Measurements from ENCODE around the gene NEK4.

The NEK4 gene

DNA sequence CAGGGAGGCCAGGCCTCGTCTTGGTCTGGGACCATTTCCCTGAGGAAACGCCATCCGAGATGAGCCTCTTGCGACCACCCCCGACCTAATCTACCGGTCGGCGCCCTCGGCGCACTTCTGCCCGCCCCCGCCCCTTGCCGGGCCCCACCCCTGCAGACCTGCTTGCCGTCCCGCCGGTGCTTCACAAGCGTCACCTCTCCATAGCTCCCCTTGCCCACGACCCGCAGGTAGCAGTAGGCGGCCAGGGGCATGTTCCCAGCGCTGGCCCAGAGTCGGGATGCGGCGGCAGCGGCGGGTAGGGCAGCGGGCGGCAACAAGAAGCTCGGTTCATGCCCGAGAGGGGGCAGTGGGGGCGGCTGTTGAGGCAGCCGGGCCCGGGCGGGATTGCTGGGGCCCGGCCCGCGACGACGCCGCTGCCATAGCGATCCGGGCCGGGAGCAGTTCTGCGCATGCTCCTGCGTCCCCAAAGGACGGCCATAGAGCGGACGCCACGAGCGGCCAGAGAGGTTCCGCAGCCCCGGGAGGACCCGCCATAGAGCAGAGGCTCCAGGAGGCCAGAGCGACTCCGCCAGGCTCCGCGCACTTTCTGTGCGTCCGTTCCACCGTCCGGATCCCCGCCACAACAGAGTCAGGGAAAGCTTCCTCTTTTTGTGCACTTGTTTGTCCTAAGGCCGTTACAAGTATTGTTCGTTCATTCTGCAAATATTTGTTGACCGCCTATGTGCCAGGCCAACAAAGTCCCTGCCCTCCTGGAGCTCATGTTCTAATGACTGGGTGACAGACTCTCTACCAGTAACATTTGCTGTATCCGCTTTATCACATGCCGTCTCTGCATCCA lies at the start of gene NEK4:
Gene NEK4, minus strand, starts transcription at position 445 of the 838 bp plus-strand sequence. Its CDS starts 194 bp downstream, at position 251.
- TF ChIP-seq GATA2 (IDR thresholded peaks at IDR 0.05; ENCODE audit: low read depth, low read length) (no peak), GATA3 (IDR thresholded peaks at IDR 0.05; ENCODE audit: low read depth, low read length) (no peak)

DNA sequence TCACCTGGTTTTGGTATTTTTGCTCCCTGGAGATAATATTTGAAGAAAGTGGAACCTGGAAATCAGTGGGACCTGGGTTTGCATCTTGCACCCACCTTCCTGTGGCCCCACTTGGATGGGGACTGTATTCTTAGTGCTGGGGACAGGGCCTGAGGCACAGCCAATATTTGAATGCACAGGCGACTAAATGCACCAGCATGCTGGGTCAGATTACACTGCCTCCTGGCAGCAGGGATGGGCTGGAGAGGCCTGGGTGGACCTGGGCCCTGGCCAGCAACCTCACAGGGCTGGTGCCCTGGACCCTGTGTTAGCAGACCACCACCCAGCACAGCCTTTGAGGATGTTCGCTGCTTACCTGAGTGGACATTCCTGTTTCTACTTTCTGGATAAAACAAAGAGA lies 49.2 kb upstream of the NEK4 start:
- TF ChIP-seq GATA2 (IDR thresholded peaks at IDR 0.05; ENCODE audit: low read depth, low read length) (no peak), GATA3 (IDR thresholded peaks at IDR 0.05; ENCODE audit: low read depth, low read length) (no peak)

DNA sequence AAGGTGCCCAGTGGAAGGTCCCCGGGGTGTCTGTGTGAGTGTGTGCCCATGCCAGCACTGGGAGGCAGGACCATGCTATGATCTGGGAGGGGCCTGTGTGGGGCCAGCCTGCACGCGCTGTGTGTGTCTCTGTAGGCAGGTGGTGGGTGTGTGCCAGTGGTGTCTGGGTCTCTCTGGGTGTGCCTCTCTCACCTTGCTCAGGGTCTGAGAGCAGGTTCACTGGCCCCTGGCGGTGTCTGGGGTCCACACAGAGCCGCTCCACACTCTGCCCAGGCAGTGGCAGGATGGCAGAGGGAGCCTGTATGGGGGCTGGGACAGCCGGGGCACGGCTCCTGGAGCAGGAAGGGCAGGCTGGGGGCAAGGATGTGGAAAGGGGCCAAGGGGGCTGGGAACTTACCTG lies 47.1 kb upstream of the NEK4 start:
- TF ChIP-seq GATA3 (IDR thresholded peaks at IDR 0.05; ENCODE audit: low read depth, low read length) (no peak), GATA2 (IDR thresholded peaks at IDR 0.05; ENCODE audit: low read depth, low read length) (no peak)

DNA sequence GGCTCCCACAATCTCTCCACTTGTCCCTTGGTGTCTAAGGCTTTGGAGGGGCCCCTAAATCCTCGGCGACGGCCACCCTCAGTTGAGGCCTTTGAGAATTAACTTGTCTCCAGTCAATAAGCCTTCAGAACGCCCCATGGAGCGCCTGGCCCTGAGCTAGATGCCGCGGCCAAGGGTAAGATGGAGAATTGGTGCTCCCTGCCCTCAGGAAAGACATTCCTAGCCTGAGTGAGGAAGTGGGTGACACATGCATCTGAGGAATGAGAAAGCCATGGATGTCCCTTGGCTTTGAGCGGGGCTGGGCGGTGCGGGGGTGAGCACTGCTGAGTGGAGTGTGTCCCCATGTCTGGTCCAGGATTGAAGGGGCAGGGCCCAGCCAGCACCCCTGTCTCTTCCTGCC lies 46.5 kb upstream of the NEK4 start:
- TF ChIP-seq GATA2 (IDR thresholded peaks at IDR 0.05; ENCODE audit: low read depth, low read length): no peak
- TF ChIP-seq GATA3 (IDR thresholded peaks at IDR 0.05; ENCODE audit: low read depth, low read length): no peak

DNA sequence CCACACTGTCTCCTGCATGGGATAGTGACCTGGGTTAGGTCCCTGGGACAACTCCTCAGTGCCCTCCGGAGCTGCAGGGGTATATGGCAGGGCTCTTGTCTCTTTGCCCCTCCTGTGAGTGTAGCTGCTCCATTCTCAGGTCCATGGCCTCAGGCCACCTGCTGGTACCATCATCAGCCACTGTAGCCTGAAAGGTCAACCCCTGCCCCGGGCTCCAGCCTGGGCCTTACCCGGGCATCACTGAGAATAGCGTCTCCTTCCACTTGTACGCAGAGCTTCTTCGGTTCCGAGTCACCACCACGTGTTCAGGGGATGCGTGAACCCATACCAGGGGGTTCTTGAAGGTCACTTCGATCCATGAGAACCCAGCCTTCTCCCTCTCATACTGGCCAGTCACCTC lies 45.9 kb upstream of the NEK4 start:
- TF ChIP-seq GATA3 (IDR thresholded peaks at IDR 0.05; ENCODE audit: low read depth, low read length): no peak
- no peak for TF ChIP-seq GATA2 (IDR thresholded peaks at IDR 0.05; ENCODE audit: low read depth, low read length)

DNA sequence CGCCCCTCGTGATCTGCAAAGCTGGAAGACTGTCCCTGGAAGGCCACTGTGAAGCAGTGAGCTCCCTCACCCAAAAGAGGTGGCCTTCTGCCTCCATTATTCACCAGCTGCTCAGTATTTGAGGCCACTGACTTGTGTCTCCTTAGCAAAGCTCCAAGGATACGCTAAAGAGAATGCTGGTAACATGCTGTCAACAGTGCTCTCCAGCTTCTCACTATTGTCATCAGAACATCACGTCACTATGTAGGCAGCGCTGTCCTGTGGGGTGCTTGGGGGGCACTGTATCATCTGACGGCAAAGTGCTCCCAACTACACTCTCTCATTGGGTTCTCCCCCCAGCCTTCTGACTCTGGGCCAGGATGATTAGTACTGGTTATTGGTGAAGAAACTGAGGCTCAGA lies 45.5 kb upstream of the NEK4 start:
- TF ChIP-seq GATA2 (IDR thresholded peaks at IDR 0.05; ENCODE audit: low read depth, low read length): no peak
- TF ChIP-seq GATA3 (IDR thresholded peaks at IDR 0.05; ENCODE audit: low read depth, low read length): no peak

DNA sequence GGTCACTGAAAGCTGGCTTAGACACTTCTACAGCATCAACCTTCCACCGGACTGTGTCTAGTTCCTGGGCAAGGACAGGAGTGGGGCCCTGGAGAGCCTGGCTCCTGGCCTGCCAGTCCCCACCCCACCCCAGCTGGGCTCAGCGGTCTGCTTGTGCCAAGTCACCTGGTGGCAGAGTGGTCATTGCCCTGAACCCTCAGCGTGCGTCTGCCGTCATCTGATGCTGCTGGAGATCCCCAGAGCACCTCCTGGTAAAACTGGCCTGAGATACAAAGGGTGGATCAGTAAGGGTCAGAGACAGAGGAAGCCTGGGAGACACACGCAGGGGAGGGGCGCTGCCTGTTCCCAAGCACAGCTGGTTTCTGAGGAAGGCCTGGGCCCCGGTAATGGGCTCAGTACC lies 43.1 kb upstream of the NEK4 start:
- TF ChIP-seq GATA2 (IDR thresholded peaks at IDR 0.05; ENCODE audit: low read depth, low read length): no peak
- TF ChIP-seq GATA3 (IDR thresholded peaks at IDR 0.05; ENCODE audit: low read depth, low read length): no peak

DNA sequence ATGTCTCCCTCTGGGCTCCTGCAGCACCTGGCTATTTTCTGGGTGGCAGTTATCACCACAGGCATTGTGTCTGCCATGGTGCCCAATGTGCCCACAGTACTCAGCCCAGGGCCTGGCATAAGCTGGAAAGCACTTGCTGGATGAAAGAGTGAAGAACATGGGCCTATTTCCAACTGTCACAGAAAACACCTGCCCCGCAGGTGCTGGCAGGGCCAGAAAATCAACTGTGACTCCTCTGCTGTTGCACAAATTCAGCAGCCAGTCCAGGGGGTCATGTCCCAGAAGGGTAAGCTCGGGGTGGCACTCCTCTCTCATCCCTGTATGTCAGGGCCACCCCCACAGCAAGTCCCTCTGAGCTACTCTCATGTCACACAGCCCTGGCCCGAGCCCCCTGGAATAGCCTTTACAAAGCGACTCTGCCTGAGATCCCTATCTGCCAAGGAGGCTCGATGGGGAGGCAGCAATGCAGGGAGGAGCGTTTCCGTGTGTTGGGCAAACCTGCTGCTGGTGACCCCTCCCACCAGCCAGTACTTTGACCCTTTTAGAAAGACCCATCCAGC lies 40.8 kb upstream of the NEK4 start:
- no peak for TF ChIP-seq GATA3 (IDR thresholded peaks at IDR 0.05; ENCODE audit: low read depth, low read length)
- TF ChIP-seq GATA2 (IDR thresholded peaks at IDR 0.05; ENCODE audit: low read depth, low read length): no peak

DNA sequence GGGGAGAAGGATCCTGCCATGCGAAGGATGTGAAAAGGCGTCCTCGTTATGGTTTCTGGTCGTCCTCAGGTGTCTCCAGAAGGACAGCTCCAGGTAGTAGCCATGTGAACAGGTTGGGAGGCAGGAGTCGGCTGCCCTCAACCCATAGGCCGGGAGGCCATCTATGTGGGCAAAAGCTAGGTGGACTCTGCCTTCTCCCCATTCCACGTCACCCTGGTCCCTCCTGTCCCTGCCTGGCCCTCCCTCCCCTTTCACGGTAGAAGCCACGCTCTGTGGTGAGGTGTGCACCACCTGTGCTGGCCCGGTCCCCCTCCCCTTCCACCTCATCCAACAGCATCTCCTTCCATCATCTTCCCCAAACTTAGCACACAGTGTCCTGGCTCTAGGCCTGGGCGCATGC lies 40.2 kb upstream of the NEK4 start:
- no peak for TF ChIP-seq GATA3 (IDR thresholded peaks at IDR 0.05; ENCODE audit: low read depth, low read length)
- no peak for TF ChIP-seq GATA2 (IDR thresholded peaks at IDR 0.05; ENCODE audit: low read depth, low read length)

DNA sequence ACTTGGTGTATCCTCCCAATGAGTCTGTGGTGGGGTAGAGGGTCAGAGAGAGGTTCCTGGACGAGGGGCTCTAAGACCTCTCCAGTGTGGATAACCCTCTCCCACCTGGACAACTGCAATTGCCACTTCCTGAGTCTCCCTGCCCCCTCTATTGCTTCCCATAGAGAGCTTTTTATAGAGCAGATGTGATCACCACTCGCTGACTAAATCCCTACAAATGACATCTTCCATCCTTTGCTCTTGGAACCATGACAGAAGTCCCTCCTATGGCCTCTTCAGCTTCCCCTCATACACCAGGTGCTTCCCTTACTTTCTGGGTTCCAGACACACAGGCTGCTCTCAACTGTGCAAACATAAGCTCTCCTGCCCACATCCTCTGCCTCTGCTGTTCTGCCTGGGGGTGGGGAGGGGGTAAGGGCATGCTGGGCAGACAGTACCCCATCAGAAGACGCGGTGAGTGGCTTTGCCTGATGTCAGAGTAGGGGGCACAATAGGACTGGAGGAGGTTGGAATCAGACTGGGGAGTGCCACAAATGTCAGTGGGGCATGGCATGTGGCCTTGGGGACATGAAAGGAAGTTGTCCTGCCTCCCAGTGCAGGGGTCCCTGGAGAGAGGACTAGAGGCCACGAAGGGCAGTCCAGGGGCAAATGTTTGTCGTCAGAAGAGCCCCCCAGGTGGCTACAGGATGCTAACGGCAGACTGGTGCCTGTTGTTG lies 39.1 kb upstream of the NEK4 start:
- TF ChIP-seq GATA3 (IDR thresholded peaks at IDR 0.05; ENCODE audit: low read depth, low read length) (no peak), GATA2 (IDR thresholded peaks at IDR 0.05; ENCODE audit: low read depth, low read length) (no peak)

DNA sequence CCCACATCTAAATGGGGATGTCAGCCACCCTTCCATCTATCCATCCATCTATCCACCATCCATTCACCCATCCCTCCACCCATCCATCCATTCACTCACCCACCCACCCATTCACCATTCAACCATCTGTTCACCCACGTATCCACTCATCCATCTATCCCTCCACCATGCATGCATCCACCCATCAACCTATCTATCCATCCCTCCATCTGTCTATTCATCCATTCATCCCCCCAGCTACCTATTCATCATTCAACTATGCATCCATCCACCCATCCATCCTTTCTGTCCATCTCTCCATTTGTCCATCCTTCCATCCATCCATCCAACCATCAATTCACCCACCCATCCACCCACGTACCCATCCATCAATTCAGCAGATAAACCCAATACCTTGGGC lies 38.4 kb upstream of the NEK4 start:
- no peak for TF ChIP-seq GATA3 (IDR thresholded peaks at IDR 0.05; ENCODE audit: low read depth, low read length)
- TF ChIP-seq GATA2 (IDR thresholded peaks at IDR 0.05; ENCODE audit: low read depth, low read length): no peak

DNA sequence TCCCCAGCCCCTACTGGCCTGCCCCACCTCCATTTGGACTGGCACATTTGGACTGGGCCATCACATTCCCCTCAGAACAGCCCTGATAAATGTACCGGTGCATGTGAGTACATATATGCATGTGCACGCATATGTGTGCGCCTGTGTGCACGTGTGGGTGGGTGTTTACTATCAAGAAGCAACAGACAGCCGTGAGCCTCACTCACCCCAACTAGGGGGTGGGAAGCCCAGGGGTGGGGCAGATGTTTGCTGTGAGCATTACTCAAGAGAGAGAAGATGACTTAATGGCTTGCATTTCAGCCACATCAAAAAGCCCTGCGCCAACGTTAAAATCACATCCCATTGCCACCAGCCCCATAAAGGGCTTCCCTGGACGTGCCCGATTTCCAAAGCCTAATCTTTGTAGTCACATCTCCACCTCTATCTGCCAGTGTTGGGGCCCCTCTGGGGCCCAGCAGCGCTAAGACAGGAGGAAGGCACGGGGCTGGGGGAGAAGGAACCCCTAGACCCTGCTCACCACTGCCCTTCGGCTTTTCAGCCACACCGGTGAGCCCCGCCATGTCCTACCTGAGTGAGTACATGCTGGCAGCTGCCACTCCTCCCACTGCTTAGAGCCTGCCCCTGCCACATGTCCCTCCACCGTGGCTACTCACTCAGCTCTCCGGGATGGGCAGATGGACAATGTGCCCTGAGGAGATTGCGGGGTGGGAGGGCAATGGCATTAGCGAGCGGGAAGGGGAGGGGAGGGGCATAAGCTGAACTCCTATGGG lies 34.7 kb upstream of the NEK4 start:
- no peak for TF ChIP-seq GATA3 (IDR thresholded peaks at IDR 0.05; ENCODE audit: low read depth, low read length)
- TF ChIP-seq GATA2 (IDR thresholded peaks at IDR 0.05; ENCODE audit: low read depth, low read length): no peak

DNA sequence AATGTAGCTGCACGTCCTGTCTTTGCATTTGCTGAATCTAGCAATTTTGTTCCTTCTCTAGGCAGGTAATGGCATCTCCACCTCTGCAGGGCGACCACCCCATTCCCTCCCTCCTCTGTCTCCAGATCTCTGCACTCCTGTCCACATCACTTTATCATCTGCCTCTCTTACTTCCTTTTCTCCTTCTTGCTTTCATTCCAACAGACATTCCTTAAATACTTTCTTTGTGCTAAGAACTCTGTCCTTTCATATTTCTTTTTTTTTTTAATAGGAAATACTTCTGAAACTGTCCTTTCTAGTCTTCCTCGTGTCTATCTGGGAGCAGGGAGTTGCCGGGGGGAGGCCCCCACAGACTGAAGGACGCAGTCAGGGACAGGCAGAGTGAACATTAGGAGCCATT lies 31.1 kb upstream of the NEK4 start:
- TF ChIP-seq GATA3 (IDR thresholded peaks at IDR 0.05; ENCODE audit: low read depth, low read length) (no peak), GATA2 (IDR thresholded peaks at IDR 0.05; ENCODE audit: low read depth, low read length) (no peak)

DNA sequence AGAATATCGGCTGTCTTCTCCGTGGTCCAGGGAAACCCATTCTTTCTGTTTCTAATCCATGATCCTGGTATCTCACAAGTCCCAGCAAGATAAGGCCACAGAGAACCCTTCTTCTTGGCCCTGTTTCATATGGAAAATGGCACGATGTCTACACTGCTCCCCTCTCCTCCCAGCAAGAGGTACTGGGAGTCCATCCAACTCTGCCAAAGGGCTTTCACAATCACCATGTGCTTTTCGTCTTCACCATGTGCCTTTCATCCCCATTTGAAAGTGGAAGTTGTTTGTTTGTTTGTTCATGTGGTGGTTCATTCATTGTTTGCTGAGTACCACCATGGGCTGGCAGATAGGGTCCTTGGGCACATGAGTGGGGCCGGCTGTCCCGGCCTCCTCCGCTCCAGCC lies 29.3 kb upstream of the NEK4 start:
- TF ChIP-seq GATA3 (IDR thresholded peaks at IDR 0.05; ENCODE audit: low read depth, low read length): no peak
- TF ChIP-seq GATA2 (IDR thresholded peaks at IDR 0.05; ENCODE audit: low read depth, low read length): no peak

All from SH-SY5Y (cell line).